Measurements from ENCODE around the gene CFAP126.
"Not testable (repeated sequence)": the region's sequence is repeated elsewhere in the genome, so short reads cannot be mapped to it uniquely, and the experiment has no call there.

The CFAP126 gene, protein sequence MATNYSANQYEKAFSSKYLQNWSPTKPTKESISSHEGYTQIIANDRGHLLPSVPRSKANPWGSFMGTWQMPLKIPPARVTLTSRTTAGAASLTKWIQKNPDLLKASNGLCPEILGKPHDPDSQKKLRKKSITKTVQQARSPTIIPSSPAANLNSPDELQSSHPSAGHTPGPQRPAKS

DNA sequence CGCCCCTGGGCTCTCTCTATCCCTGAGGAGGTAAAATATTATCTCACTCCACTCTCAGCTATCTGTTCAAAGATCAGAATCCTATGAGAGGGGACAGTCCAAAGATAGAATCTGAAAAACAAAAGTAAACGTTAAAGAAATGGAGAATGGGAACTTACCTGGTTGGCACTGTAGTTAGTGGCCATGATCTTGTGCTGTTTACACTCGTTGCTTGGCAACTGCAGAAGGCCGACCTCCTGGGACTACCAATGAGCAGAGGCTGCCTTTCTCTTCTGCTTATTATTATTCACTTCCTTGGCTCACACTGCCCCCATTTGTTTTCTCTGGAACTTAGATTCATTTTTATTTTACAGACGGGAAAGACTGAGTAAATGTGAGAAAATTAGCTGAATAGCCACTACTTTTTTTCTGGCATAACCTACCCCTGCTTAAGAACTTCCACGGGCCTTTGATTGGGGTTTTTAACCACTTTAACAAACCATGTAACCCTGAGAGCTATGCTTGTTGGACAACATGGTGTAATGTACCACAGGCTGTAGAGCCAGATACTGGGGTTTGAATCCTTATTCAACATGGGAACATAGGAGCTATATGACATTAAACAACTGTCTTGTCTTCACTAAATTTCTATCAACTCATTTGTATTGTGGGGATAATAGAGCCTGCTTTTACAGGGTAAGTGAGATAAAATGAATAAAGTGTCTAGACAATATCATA lies at the start of gene CFAP126:
CFAP126 (minus strand) TSS at position 193 of the 717 bp plus-strand sequence; CDS start at position 185, 8 bp downstream.
- peak; percentile 88 for FAIRE-seq

DNA sequence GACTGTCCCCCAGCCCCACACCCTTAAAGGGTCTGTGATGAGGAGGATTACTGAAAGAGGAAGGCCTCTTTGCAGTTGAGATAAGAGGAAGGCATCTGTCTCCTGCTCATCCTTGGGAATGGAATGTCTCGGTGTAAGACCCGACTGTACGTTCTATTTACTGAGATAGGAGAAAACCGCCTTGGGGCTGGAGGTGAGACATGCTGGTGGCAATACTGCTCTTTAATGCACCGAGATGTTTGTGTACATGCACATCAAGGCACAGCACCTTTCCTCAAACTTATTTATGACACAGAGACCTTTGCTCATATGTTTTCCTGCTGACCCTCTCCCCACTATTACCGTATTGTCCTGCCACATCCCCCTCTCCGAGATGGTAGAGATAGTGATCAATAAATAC lies 45.4 kb upstream of the CFAP126 start:
- FAIRE-seq, result not testable (repeated sequence)

DNA sequence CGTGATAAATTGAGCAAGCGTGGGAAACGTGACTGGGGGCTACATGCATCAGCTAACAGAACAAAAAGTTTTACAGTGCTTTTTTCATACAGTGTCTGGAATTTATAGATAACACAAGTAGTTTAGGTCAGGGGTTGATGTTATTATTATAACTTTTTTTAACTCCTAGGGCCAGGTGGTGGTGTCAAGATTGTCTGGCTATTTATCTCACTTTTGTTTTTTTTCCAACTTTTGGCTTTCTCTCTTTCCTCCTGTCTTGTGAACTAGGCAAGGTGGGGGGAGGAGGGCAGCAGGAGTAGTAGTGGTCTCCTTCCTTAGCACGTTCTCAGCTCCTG lies 42.9 kb upstream of the CFAP126 start:
- not testable (repeated sequence) for FAIRE-seq

DNA sequence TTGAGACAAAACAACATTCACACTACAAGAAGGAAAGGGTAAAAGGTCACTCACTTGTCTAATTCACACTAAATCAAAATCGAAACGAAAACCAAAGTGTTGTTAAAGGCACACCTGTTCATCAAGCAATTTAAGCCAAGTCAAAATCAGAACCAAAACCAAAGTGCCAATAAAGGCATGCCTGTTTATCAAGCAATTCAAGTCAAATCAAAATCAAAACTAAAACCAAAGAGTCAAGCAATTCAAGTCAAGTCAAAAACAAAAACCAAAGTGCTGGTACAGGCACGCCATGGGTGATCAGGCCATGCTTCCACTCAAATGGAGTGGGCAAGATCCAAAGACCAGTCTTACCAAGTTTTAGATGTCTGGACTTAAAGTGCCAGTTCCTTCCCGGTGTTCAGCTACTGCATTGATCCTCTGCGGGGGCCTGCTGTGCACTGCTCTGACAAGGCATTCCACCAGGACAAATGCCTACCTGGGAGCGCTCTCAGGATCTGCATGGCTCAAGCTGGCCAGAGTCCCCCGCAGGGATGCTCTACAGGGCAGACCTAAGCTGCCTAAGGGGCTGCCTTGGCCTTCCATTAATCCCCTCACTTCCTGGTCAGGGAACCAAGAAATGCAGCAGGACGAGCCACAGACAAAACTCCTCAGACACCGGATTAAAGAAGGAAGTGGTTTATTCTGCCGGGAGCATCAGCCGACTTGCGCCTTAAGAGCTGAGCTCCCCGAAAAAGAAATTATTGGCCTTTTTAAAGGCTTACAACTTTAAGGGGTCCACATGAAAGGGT lies 42.4 kb upstream of the CFAP126 start:
- peak; percentile 53 for FAIRE-seq

DNA sequence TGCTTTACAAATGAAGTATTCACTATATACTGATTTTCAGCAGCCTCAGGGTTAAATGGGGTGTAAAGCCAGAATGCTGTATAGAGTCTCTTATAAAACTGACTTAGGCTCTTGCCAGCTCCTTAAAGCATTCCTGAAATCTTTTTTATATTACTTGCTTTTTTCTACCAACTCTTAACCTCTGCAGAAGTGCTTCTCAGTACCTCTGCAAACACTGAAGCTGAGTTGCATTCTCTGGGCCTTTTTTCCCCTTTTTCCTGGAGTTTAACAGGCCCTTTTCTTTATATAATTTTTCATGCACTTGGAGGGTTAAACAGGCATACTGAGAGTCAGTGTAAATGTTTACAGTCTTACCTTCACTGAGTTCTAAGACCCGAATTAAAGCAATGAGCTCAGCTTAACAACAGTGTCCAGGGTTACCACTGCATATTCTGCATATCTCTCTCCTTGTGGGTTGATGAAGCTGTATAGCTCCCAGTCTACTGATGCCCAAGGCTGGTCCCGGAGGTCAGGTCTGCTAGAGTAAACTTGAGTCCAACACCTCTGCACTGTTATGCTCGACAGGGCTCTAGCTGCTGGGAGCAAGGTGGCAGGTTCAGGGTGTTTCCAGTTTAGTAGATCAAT lies 40.9 kb upstream of the CFAP126 start:
- FAIRE-seq, result no peak

DNA sequence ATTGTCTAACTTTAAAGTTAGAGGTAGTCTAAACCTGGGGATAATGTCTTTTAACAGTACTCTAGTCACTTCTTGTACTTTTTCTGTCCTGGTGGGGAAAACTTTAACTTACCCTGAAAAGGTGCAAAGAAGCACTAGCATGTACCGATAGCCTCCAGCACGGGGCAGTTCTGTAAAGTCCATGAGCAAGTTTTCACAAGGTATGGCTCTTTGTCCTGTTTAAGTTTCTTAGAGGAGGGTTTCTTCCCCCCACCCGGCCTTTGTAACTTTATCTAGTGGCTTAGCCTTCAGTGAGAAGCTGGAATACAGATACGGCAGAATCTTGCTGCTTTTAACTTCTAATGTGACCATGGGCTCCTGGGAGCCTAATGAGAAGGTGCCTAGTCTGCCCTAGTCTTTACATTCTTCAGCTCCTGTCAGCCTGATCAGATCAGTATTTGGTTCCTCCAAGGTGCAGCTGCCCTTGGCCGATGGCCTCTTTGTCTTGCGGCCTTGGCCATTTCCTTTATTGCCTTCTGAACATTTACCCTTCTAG lies 39.8 kb upstream of the CFAP126 start:
- FAIRE-seq, result no peak

DNA sequence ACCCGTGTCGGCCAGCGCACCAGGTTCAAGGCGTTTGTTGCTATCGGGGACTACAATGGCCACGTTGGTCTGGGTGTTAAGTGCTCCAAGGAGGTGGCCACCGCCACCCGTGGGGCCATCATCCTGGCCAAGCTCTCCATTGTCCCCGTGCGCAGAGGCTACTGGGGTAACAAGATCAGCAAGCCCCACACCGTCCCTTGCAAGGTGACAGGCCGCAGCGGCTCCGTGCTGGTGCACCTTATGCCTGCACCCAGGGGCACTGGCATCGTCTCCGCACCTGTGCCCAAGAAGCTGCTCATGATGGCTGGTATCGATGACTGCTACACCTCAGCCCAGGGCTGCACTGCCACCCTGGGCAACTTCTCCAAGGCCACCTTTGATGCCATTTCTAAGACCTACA lies 38.9 kb upstream of the CFAP126 start:
- not testable (repeated sequence) for FAIRE-seq

DNA sequence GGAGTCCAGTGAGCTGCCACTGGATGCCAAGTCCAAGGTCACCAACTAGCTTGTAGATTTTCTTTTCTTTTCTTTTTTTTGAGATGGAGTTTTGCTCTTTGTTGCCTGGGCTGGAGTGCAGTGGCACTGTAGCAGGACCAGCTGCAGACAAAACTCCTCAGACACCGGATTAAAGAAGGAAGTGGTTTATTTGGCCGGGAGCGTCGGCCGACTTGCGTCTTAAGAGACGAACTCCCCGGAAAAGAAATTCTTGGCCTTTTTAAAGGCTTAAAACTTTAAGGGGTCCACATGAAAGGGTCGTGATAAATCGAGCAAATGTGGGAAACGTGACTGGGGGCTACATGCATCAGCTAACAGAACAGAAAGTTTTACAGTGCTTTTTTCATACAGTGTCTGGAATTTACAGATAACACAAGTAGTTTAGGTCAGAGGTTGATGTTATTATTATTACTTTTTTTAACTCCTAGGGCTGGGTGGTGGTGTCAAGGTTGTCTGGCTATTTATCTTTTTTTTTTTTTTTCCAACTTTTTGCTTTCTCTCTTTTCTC lies 36.4 kb upstream of the CFAP126 start:
- no peak for FAIRE-seq

DNA sequence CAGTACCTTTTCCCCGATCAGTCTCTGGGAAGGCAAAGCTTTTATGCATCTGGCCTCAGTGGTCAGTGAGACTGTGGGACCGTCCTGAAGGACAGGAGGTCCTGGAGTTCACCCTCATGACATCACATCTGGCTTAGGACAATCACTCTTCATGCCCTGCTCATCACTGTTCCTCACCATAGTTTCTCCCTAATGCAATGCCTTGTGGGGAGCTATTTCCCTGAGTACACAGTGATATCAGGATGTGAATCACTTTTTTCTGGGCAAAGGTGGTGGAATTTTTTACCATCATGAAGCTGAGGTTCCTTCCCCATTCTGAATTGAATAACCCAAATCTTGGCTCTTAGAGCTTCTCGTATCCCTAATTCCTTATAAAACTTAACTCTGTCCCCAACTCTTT lies 34.8 kb upstream of the CFAP126 start:
- no peak for FAIRE-seq

DNA sequence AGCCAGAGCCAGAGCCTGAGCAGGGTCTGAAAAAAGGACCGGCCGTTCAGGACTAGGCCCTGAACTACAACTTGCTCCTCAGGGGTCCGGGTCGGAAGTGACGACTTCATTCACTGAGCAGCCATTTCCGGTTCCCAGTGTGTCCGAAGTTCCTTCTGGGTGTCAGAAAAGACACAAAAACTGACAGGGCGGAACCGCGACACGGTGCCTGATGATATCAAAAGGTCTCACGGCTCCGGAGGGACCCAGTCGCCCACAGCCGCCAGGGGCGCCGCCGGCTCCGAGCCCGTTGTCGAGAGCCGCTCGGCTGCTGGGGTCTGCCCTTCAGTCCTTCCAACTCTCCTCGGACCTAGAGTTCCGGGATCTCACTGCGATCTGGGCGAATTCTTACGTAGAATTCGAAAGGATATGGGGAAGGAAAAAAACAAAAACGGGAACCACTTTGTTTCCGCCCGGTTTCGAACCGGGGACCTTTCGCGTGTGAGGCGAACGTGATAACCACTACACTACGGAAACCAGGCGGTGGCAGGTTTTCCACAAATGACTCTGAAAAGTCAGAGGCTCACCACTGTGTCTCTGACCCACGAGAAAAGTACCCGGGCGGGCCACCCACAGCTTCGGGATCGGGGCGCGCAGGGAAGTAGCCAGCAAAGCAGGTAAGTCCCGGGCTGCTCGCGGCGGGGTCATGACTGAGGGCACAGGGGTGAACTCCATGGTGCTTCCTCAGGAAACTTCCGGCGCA lies 31.8 kb upstream of the CFAP126 start:
- FAIRE-seq, result peak; percentile 66

DNA sequence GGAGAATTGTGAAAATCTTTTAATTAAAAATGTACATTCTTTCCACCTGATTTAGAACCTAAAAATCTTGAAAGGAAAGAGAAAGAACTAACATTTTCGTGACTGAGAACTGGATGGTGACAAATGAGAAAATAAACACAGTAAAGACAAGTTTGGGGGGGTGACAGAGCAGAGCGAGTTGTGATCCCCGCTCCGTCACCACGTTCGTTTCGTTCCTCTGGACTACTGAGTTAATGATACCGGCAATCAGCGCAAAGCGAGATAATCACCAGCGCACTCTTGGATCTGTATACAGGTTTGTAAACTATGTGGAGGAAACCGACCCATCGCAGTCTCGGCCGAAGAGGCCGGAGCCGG lies 31.2 kb upstream of the CFAP126 start:
- FAIRE-seq, result no peak

DNA sequence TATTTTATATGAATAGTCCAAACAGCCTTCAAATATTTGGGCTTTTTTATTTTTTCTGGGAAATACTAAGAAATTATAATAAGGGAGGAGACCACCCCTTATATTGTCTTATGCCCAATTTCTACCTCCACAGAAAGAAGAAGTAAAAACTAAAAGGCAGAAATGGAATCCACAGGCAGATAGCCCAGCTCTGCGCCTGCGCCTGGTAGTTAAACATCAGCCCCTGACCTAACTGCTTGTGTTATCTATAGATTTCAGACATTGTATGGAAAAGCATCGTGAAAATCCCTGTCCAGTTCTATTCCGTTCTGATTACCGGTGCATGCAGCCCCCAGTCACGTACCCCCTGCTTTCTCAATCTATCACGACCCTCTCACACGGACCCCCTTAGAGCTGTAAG lies 29.4 kb upstream of the CFAP126 start:
- FAIRE-seq, result not testable (repeated sequence)

DNA sequence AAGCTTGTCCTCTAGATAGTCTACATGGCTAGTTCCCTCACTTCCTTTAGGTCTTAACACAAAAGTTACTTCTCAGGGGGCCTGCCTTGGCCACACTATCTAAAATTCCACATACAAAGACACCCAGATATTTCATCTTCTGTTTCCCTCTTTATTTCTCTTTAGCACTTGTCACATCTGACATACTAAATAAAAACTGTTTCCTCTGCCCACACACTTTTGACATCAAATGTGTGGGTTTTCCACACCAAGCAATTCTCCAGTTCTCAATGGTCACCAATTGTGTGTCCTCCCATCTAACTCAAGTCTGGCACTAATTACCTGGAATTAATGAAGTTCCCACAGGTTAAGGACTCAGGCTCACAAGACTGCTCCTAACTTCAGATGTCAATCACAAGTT lies 25.5 kb upstream of the CFAP126 start:
- FAIRE-seq, result no peak

DNA sequence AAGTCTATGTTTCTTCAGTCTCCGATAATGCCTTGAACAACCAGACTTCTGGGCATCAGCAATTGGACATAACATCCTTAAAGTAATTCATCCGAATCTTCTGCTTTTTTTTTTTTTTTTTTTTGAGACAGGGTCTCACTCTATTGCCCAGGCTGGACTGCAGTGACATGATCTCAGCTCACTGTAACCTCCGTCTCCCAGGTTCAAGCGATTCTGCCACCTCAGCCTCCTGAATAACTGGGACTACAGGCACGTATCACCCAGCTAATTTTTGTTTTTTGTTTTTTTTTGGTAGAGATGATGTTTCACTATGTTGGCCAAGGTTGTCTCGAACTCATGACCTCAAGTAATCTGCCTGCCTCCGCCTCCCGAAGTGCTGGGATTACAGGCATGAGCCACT lies 23.9 kb upstream of the CFAP126 start:
- FAIRE-seq, result no peak

DNA sequence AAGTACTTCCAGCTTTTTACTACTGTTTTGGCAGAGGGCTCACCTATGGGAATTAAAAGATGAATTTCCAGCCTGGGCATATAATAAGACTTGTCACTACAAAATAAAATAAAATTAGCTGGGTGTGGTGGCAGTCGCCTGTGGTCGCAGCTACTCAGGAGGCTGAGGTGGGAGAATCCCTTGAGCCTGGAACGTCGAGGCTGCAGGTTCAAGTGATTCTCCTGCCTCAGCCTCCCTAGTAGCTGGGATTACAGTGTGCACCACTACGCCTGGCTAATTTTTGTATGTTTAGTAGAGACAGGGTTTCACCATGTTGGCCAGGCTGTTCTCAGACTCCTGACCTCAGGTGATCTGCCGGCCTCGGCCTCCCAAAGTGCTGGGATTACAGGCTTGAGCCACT lies 23.5 kb upstream of the CFAP126 start:
- not testable (repeated sequence) for FAIRE-seq

DNA sequence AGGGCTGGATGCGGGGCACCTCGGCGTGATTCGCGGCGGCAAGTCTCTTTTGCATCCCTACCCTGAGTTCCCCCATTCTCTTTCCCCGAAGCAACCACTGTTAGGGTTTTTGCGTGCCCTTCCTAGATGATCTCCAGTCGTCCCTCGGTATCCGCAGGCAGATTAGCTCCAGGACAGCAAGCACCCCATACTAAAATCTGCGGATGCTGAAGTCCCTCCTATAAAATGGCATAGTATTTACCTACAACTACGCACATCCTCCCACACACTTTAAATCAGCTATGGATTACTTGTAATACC lies 22.8 kb upstream of the CFAP126 start:
- FAIRE-seq, result no peak

DNA sequence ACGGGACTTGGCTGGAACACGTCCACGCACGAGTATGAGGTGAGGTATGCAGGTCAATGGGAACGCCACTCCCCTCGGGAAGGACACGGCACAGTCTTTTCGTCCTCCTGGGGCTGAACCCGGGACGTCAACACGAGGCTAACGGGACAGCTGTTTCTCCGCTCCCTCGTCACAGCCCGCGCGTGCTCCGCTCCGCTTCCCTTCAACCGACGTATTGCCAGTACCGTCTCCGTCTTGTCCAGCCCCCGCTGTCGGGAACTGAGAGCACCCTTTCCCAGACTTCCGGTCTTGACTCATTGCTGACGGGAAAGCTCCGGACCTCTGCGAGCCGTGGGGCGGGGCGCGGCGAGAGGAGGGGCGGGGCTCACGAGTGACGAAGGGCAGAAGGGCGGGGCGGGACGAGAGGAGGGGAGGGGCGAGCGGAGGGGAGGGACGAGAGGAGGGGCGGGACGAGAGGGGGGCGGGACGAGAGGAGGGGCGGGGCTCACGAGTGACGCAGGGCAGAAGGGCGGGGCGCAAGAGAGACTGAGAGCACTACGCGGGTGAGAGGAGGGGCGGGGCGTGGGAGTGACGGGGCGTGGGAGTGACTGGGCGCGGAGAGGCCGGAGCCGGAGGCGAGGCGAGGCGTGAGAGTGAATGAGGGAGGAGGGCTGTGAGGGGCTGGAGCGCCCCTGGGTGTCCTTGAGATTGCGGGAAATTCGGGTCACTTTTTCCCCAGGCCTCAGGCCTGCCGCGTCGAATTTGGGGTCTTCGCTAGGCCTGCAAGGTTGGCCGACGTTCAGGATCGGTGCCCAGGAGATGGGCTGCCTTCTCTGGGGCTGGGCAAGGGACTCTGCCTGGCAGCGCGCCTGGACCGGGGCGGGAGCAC lies 22.2 kb upstream of the CFAP126 start:
- FAIRE-seq, result peak; percentile 31

DNA sequence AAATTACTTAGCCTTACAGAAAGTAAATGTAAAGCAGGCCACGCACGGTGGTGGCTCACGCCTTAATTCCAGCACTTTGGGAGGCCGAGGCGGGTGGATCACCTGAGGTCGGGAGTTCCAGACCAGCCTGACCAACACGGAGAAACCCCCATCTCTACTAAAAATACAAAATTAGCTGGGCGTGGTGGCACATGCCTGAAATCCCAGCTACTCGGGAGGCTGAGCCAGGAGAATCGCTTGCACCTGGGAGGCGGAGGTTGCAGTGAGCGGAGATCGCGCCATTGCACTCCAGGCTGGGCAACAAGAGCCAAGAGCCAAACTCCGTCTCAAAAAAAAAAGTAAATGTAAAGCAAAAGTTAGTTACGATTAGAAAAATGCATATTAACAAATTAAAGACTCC lies 21.5 kb upstream of the CFAP126 start:
- FAIRE-seq, result not testable (repeated sequence)

DNA sequence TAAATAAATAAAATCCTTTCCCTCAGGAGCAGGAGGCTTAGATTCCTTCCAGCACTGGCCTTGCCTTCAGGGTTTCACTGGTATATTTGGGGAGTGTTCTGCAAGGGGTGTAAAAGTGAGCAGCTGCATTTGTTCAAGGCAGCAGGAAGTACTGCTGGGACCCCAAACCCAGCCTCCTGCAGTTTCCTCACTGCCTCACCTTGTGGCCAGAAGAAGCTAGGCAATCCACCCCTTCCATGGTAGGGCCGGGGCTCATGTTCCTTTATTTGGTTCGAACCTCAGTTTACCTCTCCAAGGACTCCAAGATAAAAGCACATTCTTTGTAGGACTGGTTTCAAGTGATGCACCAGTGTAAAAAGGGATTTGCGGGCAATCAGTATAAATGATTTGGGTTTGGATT lies 21.0 kb upstream of the CFAP126 start:
- no peak for FAIRE-seq

DNA sequence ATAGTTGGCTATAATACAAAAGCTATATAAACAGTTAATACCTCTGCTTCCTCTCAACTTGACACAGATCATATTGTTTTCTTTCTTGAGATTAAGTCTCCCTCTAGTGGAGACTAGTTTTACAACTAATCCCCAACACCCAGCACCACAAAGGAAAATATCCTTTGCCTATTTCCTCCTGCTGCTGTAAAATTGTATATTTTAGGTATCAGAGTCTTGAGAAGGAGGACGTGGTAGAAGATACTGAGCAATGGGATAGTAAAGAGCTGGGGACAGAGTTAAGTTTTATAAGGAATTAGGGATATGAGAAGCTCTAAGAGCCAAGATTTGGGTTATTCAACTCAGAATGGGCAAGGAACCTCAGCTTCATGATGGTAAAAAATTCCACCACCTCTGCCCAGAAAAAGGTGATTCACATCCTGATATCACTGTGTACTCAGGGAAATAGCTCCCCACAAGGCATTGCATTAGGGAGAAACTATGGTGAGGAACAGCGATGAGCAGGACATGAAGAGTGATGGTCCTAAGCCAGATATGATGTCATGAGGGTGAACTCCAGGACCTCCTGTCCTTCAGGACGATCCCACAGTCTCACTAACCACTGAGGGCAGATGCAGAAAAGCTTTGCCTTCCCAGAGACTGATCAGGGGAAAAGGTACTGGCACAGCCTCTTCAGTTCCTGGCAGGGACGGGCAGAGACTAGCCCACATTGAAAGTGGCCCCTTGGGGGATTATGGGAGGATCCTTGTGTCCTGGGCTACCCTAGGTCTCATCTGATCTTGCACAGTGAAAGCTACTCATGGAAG lies 14.7 kb upstream of the CFAP126 start:
- FAIRE-seq, result peak; percentile 100

DNA sequence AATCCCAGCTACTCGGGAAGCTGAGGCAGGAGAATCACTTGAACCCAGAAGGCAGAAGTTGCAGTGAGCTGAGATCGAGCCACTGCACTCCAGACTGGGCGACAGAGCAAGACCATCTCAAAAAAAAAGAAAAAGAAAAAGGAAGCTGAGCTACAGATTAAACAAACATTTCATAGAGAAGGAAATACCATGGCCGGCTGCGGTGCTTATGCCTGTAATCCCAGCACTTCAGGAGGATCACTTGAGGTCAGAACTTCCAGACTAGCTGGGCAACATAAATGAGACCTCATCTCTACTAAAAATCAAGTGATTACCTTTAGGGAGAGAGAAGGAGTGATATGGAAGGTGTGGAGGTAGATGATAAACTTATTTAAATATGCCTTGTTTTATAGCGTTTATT lies 14.0 kb upstream of the CFAP126 start:
- FAIRE-seq, result no peak

Measured in TTC549 (cell line).